ENCODE data around the gene PTBP1. TPM values are rescaled to one million over a fixed set of nuclear protein-coding genes. Genes with fewer than 3 reads are reported as not detected.
"Not testable (repeated sequence)": the region's sequence is repeated elsewhere in the genome, so short reads cannot be mapped to it uniquely, and the experiment has no call there.

Gene PTBP1
- total RNA-seq, 1 experiment from 2014 or later = 510 TPM

DNA sequence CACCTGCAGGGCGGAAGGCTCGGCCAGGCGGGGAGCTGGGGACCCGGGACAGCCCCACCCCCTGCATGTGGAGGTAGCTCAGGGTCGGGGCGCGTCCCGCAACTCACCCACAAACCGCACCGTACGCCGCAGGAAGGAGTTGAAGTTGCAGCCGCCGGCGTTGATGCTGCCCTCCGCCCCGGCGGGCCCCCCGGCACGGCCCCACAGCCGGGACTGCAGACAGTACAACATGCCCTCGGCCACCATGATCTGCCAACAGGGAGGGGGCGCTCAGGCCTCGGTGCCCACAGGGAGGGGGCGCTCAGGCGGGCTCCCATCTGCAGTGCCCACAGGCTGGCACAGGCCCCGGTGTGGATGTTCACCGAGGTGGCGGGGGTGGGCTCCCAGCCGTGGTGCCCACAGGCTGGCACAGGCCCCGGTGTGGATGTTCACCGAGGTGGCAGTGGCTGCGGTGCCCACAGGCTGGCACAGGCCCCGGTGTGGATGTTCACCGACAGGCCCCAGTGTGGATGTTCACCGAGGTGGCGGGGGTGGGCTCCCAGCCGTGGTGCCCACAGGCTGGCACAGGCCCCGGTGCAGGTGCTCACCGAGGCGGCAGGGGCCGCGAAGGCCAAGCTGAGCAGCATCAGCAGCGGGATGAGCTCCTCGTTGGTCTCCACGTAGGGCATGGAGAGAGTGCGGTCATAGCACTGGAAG is 18.0 kb downstream of the PTBP1 start:
- Mint-ChIP-seq H3K27ac (ENCODE audit: unreplicated experiment) (peak overlapping the region; percentile 86), H3K36me3 (ENCODE audit: insufficient read depth, unreplicated experiment) (peaks cover 74% of the 10 kb centered on the region), H3K9me3 (ENCODE audit: unreplicated experiment) (peaks cover 12% of the 10 kb centered on the region), H3K4me3 (ENCODE audit: unreplicated experiment) (peak overlapping the region; percentile 45), H3K4me1 (ENCODE audit: low read depth, unreplicated experiment) (no peaks in the 10 kb centered on the region), H3K27me3 (ENCODE audit: insufficient read depth, unreplicated experiment) (no peaks in the 10 kb centered on the region)
- CTCF ChIA-PET = no interaction called here
- POLR2A ChIA-PET = no interaction called here
- H3K9me3 ChIP-seq = no peaks in the 10 kb centered on the region
- no peak for DNase-seq
- no peaks in the 10 kb centered on the region for H3K27me3 ChIP-seq (replicated peaks; ENCODE audit: control insufficient read depth, insufficient read depth, low read length)
- TF ChIP-seq, protein P1, sequence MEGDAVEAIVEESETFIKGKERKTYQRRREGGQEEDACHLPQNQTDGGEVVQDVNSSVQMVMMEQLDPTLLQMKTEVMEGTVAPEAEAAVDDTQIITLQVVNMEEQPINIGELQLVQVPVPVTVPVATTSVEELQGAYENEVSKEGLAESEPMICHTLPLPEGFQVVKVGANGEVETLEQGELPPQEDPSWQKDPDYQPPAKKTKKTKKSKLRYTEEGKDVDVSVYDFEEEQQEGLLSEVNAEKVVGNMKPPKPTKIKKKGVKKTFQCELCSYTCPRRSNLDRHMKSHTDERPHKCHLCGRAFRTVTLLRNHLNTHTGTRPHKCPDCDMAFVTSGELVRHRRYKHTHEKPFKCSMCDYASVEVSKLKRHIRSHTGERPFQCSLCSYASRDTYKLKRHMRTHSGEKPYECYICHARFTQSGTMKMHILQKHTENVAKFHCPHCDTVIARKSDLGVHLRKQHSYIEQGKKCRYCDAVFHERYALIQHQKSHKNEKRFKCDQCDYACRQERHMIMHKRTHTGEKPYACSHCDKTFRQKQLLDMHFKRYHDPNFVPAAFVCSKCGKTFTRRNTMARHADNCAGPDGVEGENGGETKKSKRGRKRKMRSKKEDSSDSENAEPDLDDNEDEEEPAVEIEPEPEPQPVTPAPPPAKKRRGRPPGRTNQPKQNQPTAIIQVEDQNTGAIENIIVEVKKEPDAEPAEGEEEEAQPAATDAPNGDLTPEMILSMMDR (IDR thresholded peaks at IDR 0.05; ENCODE audit: insufficient read depth in 1 of 2, low read depth in 1 of 2, low read length in 1 of 2, severe bottlenecking in 1 of 2, unreplicated experiment in 1 of 2) = no peak
- no TSS peak for BruUV-seq (replicated peaks)
- no peak overlapping the region for H3K4me3 ChIP-seq (ENCODE audit: low read depth, low read length)
- intact Hi-C loops (cut with micrococcal nuclease; ENCODE audit: unreplicated experiment) = no loop called here
- H3K4me1 ChIP-seq = no peaks in the 10 kb centered on the region
- no peaks in the 10 kb centered on the region for H3K36me3 ChIP-seq (ENCODE audit: control insufficient read depth, insufficient read depth, low read length)

DNA sequence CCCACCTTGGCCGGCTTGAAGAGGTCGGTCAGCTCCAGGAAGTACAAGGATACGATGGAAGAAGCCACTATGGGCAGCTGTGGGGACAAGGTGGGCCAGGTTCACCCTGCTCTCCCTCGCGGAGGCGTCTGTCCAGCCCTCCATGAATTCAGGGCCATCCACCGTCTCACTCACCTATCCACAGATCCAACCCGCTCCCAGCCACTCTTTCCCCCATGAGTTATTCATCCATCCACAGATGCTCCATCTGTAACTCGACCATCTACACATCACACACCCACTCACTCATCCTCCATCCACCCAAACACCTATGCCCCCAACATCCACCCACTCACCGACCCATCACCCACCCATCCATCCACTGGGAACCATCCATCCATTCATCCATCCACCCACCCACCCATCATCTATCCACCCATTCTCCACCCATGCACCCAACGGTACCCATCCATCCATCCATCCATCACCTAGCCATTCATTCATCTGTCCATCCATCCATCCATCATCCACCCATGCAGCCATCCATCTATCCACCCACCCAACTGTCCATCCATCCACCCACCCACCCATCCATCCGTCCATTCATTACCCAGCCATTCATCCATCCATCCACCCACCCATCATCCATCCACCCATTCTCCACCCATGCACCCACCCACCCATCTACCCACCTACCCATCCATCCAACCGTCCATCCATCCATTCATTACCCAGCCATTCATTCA is 18.7 kb downstream of the PTBP1 start:
- H3K36me3 ChIP-seq (ENCODE audit: control insufficient read depth, insufficient read depth, low read length) = no peaks in the 10 kb centered on the region
- peaks cover 73% of the 10 kb centered on the region for H3K36me3 Mint-ChIP-seq (ENCODE audit: insufficient read depth, unreplicated experiment)
- H3K27me3 Mint-ChIP-seq (ENCODE audit: insufficient read depth, unreplicated experiment) = no peaks in the 10 kb centered on the region
- peak overlapping the region; percentile 9 for H3K4me3 Mint-ChIP-seq (ENCODE audit: unreplicated experiment)
- H3K27ac Mint-ChIP-seq (ENCODE audit: unreplicated experiment) = peak overlapping the region; percentile 20
- no TSS peak for BruUV-seq (replicated peaks)
- H3K9me3 Mint-ChIP-seq (ENCODE audit: unreplicated experiment) = peaks cover 12% of the 10 kb centered on the region
- TF ChIP-seq, protein P1 (IDR thresholded peaks at IDR 0.05; ENCODE audit: insufficient read depth in 1 of 2, low read depth in 1 of 2, low read length in 1 of 2, severe bottlenecking in 1 of 2, unreplicated experiment in 1 of 2) = no peak
- intact Hi-C loops (cut with micrococcal nuclease; ENCODE audit: unreplicated experiment) = no loop called here
- ChIA-PET POLR2A (no interaction called here), CTCF (no interaction called here)
- no peaks in the 10 kb centered on the region for H3K4me1 Mint-ChIP-seq (ENCODE audit: low read depth, unreplicated experiment)
- H3K4me1 ChIP-seq = no peaks in the 10 kb centered on the region
- no peak for DNase-seq
- H3K4me3 ChIP-seq (ENCODE audit: low read depth, low read length) = no peak overlapping the region
- no peaks in the 10 kb centered on the region for H3K9me3 ChIP-seq
- H3K27me3 ChIP-seq (replicated peaks; ENCODE audit: control insufficient read depth, insufficient read depth, low read length) = no peaks in the 10 kb centered on the region

DNA sequence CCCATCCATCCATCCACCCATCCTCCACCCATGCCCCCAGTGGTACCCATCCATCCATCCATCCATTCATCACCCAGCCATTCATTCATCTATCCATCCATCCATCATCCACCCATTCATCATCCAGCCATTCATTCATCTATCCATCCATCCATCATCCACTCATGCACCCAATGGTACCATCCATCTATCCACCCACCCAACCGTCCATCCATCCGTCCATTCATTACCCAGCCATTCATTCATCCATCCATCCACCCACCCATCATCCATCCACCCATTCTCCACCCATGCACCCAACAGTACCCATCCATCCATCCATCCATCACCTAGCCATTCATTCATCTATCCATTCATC is 19.2 kb downstream of the PTBP1 start:
- H3K4me1 Mint-ChIP-seq (ENCODE audit: low read depth, unreplicated experiment) = no peaks in the 10 kb centered on the region
- peak overlapping the region; percentile 9 for H3K4me3 Mint-ChIP-seq (ENCODE audit: unreplicated experiment)
- H3K9me3 ChIP-seq = no peaks in the 10 kb centered on the region
- H3K27me3 Mint-ChIP-seq (ENCODE audit: insufficient read depth, unreplicated experiment) = no peaks in the 10 kb centered on the region
- H3K4me1 ChIP-seq = no peaks in the 10 kb centered on the region
- H3K4me3 ChIP-seq (ENCODE audit: low read depth, low read length) = no peak overlapping the region
- no peaks in the 10 kb centered on the region for H3K27me3 ChIP-seq (replicated peaks; ENCODE audit: control insufficient read depth, insufficient read depth, low read length)
- ChIA-PET POLR2A (no interaction called here), CTCF (no interaction called here)
- TF ChIP-seq, protein P1 (IDR thresholded peaks at IDR 0.05; ENCODE audit: insufficient read depth in 1 of 2, low read depth in 1 of 2, low read length in 1 of 2, severe bottlenecking in 1 of 2, unreplicated experiment in 1 of 2) = no peak
- H3K27ac Mint-ChIP-seq (ENCODE audit: unreplicated experiment) = peak overlapping the region; percentile 20
- DNase-seq = no peak
- intact Hi-C loops (cut with micrococcal nuclease; ENCODE audit: unreplicated experiment) = no loop called here
- H3K36me3 ChIP-seq (ENCODE audit: control insufficient read depth, insufficient read depth, low read length) = no peaks in the 10 kb centered on the region
- H3K9me3 Mint-ChIP-seq (ENCODE audit: unreplicated experiment) = peaks cover 12% of the 10 kb centered on the region
- H3K36me3 Mint-ChIP-seq (ENCODE audit: insufficient read depth, unreplicated experiment) = peaks cover 68% of the 10 kb centered on the region
- no TSS peak for BruUV-seq (replicated peaks)

DNA sequence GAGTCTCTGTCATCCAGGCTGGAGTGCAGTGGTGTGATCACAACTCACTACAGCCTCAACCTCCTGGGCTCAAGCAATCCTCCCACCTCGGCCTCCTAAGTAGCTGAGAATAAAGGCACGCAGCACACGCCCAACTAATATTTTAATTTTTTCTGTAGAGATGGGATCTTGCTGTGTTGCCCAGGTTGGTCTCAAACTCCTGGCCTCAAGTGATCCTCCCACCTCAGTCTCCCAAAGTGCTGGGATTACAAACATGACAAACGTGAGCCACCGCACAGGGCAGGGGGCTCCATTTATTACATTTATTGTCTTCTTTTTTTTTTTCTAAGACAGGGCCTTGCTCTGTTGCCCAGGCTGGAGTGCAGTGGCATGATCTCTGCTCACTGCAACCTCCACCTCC is 23.0 kb downstream of the PTBP1 start:
- H3K27me3 ChIP-seq (replicated peaks; ENCODE audit: control insufficient read depth, insufficient read depth, low read length); POLR2A ChIA-PET; H3K27me3 Mint-ChIP-seq (ENCODE audit: insufficient read depth, unreplicated experiment); H3K4me3 ChIP-seq (ENCODE audit: low read depth, low read length); H3K4me1 ChIP-seq; H3K9me3 ChIP-seq; H3K27ac Mint-ChIP-seq (ENCODE audit: unreplicated experiment); CTCF ChIA-PET; BruUV-seq (replicated peaks); DNase-seq; H3K36me3 ChIP-seq (ENCODE audit: control insufficient read depth, insufficient read depth, low read length); intact Hi-C loops (cut with micrococcal nuclease; ENCODE audit: unreplicated experiment); H3K4me3 Mint-ChIP-seq (ENCODE audit: unreplicated experiment); H3K4me1 Mint-ChIP-seq (ENCODE audit: low read depth, unreplicated experiment): not testable (repeated sequence)
- Mint-ChIP-seq H3K36me3 (ENCODE audit: insufficient read depth, unreplicated experiment) (peaks cover 37% of the 10 kb centered on the region), H3K9me3 (ENCODE audit: unreplicated experiment) (peaks cover 12% of the 10 kb centered on the region)
